ENCODE results near the gene ZNRF1. TPM values are rescaled to one million over a fixed set of nuclear protein-coding genes. Genes with fewer than 3 reads are reported as not detected.

ZNRF1 gene
- total RNA-seq, result 10 to 100 TPM; 29.9 to 42.7 (median 39.3) TPM
- long read RNA-seq, donor 1, full-length matches to known transcripts, result 93 of 110 reads
- long read RNA-seq, donor 1, partial matches to known transcripts, result 2 of 110 reads
- long read RNA-seq, donor 1, other reads (novel, unspliced or antisense), result 15 of 110 reads
- long read RNA-seq, donor 2, full-length matches to known transcripts, result 1 of 4 reads
- long read RNA-seq, donor 2, partial matches to known transcripts, result 1 of 4 reads
- long read RNA-seq, donor 2, other reads (novel, unspliced or antisense), result 2 of 4 reads

- ATAC-seq (peak; percentile 90), DNase-seq (peak; percentile 87 to 91 (median 88))
- no peaks in the 10 kb centered on the region for H3K9me3 ChIP-seq
- H3K36me3 ChIP-seq (ENCODE audit: low read depth), result no peaks in the 10 kb centered on the region
- peaks cover 11% of the 10 kb centered on the region for H3K4me1 ChIP-seq (ENCODE audit: low read depth)
- intact Hi-C loops (cut with DNase I, micrococcal nuclease), result loop anchor here in 1 of 2 donors (2.0 kb wide), 1 partner anchor 112 kb away; no protein-coding TSS in a partner anchor
- peak; percentile 49 for TF ChIP-seq CTCF (IDR thresholded peaks at IDR 0.05)
- H3K4me3 ChIP-seq, result peak within 1 kb of the TSS; percentile 55
Measured at GRCh38 chr16:74998481-74999218, at the start of gene ZNRF1. TSS of gene ZNRF1 (plus strand) at chr16:74999024. CDS start at chr16:74999672, 648 bp downstream.

GRCh38 chr16:74949309-74949708 is 49.5 kb upstream of the ZNRF1 start:
- Histone ChIP-seq H3K4me1 (ENCODE audit: low read depth) (no peaks in the 10 kb centered on the region), H3K36me3 (ENCODE audit: low read depth) (no peaks in the 10 kb centered on the region), H3K9me3 (no peaks in the 10 kb centered on the region), H3K4me3 (no peak overlapping the region)
- no peak for TF ChIP-seq CTCF (IDR thresholded peaks at IDR 0.05)
- no peak for ATAC-seq
- intact Hi-C loops (cut with DNase I, micrococcal nuclease), result no loop called here
- no peak for DNase-seq

- no peak for DNase-seq
- no peak for TF ChIP-seq CTCF (IDR thresholded peaks at IDR 0.05)
- Histone ChIP-seq H3K4me3 (no peak overlapping the region), H3K4me1 (ENCODE audit: low read depth) (no peaks in the 10 kb centered on the region), H3K9me3 (no peaks in the 10 kb centered on the region), H3K36me3 (ENCODE audit: low read depth) (peaks cover 9% of the 10 kb centered on the region)
- ATAC-seq, result no peak
- intact Hi-C loops (cut with DNase I, micrococcal nuclease), result no loop called here
Measured at GRCh38 chr16:74950511-74950910, 48.3 kb upstream of the ZNRF1 start.

- Histone ChIP-seq H3K4me3 (no peak overlapping the region), H3K9me3 (no peaks in the 10 kb centered on the region), H3K36me3 (ENCODE audit: low read depth) (peaks cover 9% of the 10 kb centered on the region), H3K4me1 (ENCODE audit: low read depth) (no peaks in the 10 kb centered on the region)
- intact Hi-C loops (cut with DNase I, micrococcal nuclease), result no loop called here
- no peak for TF ChIP-seq CTCF (IDR thresholded peaks at IDR 0.05)
- DNase-seq (no peak), ATAC-seq (no peak)
Measured at GRCh38 chr16:74951206-74951605, 47.6 kb upstream of the ZNRF1 start.

GRCh38 chr16:74951681-74952080 is 47.1 kb upstream of the ZNRF1 start:
- intact Hi-C loops (cut with DNase I, micrococcal nuclease), result no loop called here
- H3K4me3 ChIP-seq, result no peak overlapping the region
- peaks cover 9% of the 10 kb centered on the region for H3K36me3 ChIP-seq (ENCODE audit: low read depth)
- TF ChIP-seq CTCF (IDR thresholded peaks at IDR 0.05), result no peak
- no peak for DNase-seq
- ATAC-seq, result no peak
- H3K4me1 ChIP-seq (ENCODE audit: low read depth), result no peaks in the 10 kb centered on the region
- no peaks in the 10 kb centered on the region for H3K9me3 ChIP-seq
